ENCODE data around the gene MRPS21.
A peak's percentile ranks its signal among the peaks of the same experiment; 100 is the strongest.

MRPS21 gene

GRCh38 chr1:150267896-150268295, 25.8 kb upstream of the MRPS21 start:
- no peak for TF ChIP-seq CTCF (IDR thresholded peaks at IDR 0.05; ENCODE audit: unreplicated experiment in 3 of 3)
- no peaks in the 10 kb centered on the region for H3K27me3 Mint-ChIP-seq (ENCODE audit: low read depth)
- peak overlapping the region; percentile 94 to 97 (median 97) for H3K27ac Mint-ChIP-seq
- H3K4me3 Mint-ChIP-seq = peak overlapping the region; percentile 89 to 100 (median 92)
- peaks cover 21% of the 10 kb centered on the region for H3K36me3 Mint-ChIP-seq (ENCODE audit: low read depth)
- no peaks in the 10 kb centered on the region for H3K9me3 Mint-ChIP-seq
- peaks cover 35% of the 10 kb centered on the region for H3K4me1 Mint-ChIP-seq

- Mint-ChIP-seq H3K27ac (peak overlapping the region; percentile 94 to 97 (median 97)), H3K4me1 (peaks cover 40% of the 10 kb centered on the region), H3K27me3 (ENCODE audit: low read depth) (no peaks in the 10 kb centered on the region), H3K4me3 (peak overlapping the region; percentile 89 to 100 (median 92)), H3K9me3 (no peaks in the 10 kb centered on the region), H3K36me3 (ENCODE audit: low read depth) (peaks cover 21% of the 10 kb centered on the region)
- TF ChIP-seq CTCF (IDR thresholded peaks at IDR 0.05; ENCODE audit: unreplicated experiment in 3 of 3) = no peak
These were observed 25.3 kb upstream of the MRPS21 start for GRCh38 chr1:150268340-150268704.

- no peak for TF ChIP-seq CTCF (IDR thresholded peaks at IDR 0.05; ENCODE audit: unreplicated experiment in 3 of 3)
- peaks cover 45% of the 10 kb centered on the region for H3K4me1 Mint-ChIP-seq
- H3K36me3 Mint-ChIP-seq (ENCODE audit: low read depth) = peaks cover 25% of the 10 kb centered on the region
- H3K27me3 Mint-ChIP-seq (ENCODE audit: low read depth) = no peaks in the 10 kb centered on the region
- no peaks in the 10 kb centered on the region for H3K9me3 Mint-ChIP-seq
- H3K27ac Mint-ChIP-seq = peak within 1 kb of the TSS; percentile 94 to 97 (median 97)
- peak within 1 kb of the TSS; percentile 89 to 100 (median 92) for H3K4me3 Mint-ChIP-seq
These were observed 24.8 kb upstream of the MRPS21 start, which contains the start of gene APH1A for GRCh38 chr1:150268705-150269403. APH1A (minus strand) TSS chr1:150269016; CDS start chr1:150268810, 206 bp downstream.

GRCh38 chr1:150269451-150269850, 24.2 kb upstream of the MRPS21 start:
- Mint-ChIP-seq H3K9me3 (no peaks in the 10 kb centered on the region), H3K27me3 (ENCODE audit: low read depth) (no peaks in the 10 kb centered on the region), H3K4me3 (peak overlapping the region; percentile 89 to 100 (median 92)), H3K4me1 (peaks cover 46% of the 10 kb centered on the region), H3K36me3 (ENCODE audit: low read depth) (peaks cover 24% of the 10 kb centered on the region), H3K27ac (peak overlapping the region; percentile 94 to 97 (median 97))
- TF ChIP-seq CTCF (IDR thresholded peaks at IDR 0.05; ENCODE audit: unreplicated experiment in 3 of 3) = no peak

- Mint-ChIP-seq H3K36me3 (ENCODE audit: low read depth) (peaks cover 23% of the 10 kb centered on the region), H3K27me3 (ENCODE audit: low read depth) (peaks cover 6% of the 10 kb centered on the region), H3K27ac (peak overlapping the region; percentile 97 to 98 (median 97)), H3K9me3 (no peaks in the 10 kb centered on the region), H3K4me1 (peaks cover 46% of the 10 kb centered on the region), H3K4me3 (peak overlapping the region; percentile 84 to 90 (median 88))
- TF ChIP-seq CTCF (IDR thresholded peaks at IDR 0.05; ENCODE audit: unreplicated experiment in 3 of 3) = no peak
These were observed 22.2 kb upstream of the MRPS21 start for GRCh38 chr1:150271291-150271959.
